Measurements from ENCODE around the gene NUBPL.

Gene NUBPL, protein sequence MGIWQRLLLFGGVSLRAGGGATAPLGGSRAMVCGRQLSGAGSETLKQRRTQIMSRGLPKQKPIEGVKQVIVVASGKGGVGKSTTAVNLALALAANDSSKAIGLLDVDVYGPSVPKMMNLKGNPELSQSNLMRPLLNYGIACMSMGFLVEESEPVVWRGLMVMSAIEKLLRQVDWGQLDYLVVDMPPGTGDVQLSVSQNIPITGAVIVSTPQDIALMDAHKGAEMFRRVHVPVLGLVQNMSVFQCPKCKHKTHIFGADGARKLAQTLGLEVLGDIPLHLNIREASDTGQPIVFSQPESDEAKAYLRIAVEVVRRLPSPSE

DNA sequence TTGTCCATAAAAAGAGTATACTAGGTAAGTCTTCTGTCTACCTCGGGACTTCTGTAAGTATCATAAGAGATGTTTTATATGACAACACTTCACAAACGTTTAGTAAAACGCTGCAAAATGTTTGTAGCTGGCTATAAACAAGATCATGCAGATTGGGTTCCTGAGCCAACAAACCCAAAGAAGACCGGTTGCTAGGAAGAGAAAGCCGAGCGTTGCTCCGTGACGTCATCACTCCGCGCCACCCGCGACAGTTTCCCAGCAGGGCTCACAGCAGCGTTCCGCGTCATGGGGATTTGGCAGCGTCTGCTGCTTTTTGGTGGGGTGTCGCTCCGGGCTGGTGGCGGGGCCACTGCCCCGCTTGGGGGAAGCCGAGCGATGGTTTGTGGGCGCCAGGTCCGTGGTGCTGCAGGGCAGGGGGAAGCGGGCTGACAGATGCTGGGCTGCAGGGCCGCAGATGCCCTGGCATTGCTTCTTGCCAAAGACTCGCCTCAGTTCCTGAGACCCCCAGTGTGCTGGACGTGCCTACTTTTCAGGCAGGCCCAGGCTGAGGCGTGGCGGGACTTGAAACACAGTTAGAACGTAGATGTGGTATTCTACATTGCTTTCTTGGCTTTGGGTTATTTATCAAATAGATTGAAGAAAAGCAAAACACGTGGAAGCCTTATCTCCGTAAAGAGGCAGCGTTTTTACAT is at the start of gene NUBPL:
TSS of gene NUBPL (plus strand) at position 250 of the 692 bp plus-strand sequence. CDS start at position 286, 36 bp downstream.
- Mint-ChIP-seq H3K36me3 (ENCODE audit: low read depth) (no peaks in the 10 kb centered on the region), H3K27me3 (ENCODE audit: low read depth) (no peaks in the 10 kb centered on the region), H3K27ac (peak within 1 kb of the TSS; percentile 96 to 98 (median 97)), H3K4me1 (peaks cover 23% of the 10 kb centered on the region), H3K4me3 (peak within 1 kb of the TSS; percentile 91 to 99 (median 98)), H3K9me3 (peaks cover 5% of the 10 kb centered on the region)
- TF ChIP-seq, protein P1, sequence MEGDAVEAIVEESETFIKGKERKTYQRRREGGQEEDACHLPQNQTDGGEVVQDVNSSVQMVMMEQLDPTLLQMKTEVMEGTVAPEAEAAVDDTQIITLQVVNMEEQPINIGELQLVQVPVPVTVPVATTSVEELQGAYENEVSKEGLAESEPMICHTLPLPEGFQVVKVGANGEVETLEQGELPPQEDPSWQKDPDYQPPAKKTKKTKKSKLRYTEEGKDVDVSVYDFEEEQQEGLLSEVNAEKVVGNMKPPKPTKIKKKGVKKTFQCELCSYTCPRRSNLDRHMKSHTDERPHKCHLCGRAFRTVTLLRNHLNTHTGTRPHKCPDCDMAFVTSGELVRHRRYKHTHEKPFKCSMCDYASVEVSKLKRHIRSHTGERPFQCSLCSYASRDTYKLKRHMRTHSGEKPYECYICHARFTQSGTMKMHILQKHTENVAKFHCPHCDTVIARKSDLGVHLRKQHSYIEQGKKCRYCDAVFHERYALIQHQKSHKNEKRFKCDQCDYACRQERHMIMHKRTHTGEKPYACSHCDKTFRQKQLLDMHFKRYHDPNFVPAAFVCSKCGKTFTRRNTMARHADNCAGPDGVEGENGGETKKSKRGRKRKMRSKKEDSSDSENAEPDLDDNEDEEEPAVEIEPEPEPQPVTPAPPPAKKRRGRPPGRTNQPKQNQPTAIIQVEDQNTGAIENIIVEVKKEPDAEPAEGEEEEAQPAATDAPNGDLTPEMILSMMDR (IDR thresholded peaks at IDR 0.05; ENCODE audit: unreplicated experiment in 3 of 3): no peak

DNA sequence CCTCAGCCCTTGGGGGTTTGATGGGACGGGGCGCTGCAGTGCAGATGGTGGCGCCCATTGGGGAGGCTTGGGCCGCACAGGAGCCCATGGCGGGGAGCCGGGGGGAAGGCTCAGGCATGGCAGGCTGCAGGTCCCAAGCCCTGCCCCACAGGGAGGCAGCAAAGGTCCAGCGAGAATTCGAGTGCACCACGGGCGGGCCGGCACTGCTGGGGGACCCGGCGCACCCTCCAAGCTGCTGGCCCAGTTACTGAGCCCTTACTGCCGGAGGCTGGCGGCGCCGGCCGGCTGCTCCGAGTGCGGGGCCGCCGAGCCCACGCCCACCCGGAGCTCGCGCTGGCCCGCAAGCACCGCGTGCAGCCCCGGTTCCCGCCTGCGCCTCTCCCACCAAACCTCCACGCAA is 34.1 kb upstream of the NUBPL start:
- peaks cover 3% of the 10 kb centered on the region for H3K9me3 Mint-ChIP-seq
- TF ChIP-seq, protein P1 (IDR thresholded peaks at IDR 0.05; ENCODE audit: unreplicated experiment in 3 of 3): no peak
- H3K27me3 Mint-ChIP-seq (ENCODE audit: low read depth): peaks cover 5% of the 10 kb centered on the region
- no peak overlapping the region for H3K27ac Mint-ChIP-seq
- H3K36me3 Mint-ChIP-seq (ENCODE audit: low read depth): no peaks in the 10 kb centered on the region
- no peaks in the 10 kb centered on the region for H3K4me1 Mint-ChIP-seq
- H3K4me3 Mint-ChIP-seq: no peak overlapping the region

DNA sequence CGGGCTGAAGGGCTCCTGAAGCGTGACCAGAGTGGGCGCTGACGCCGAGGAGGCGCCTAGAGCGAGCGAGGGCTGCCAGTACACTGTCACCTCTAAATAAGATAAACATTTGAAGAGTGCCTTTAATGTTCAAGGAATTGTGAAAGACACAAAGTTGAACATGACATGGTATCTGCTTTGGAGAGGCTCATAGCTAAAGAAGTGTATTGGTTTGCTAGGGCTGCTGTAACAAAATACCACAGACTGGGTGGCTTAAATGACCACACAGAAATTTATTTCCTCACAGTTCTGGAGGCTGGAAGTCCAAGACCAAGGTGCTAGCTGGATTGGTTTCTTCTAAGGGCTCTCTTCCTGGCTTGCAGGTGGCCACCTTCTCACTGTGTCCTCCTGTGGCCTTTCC is 33.7 kb upstream of the NUBPL start:
- TF ChIP-seq, protein P1 (IDR thresholded peaks at IDR 0.05; ENCODE audit: unreplicated experiment in 3 of 3): no peak
- no peak overlapping the region for H3K27ac Mint-ChIP-seq
- H3K27me3 Mint-ChIP-seq (ENCODE audit: low read depth): peaks cover 5% of the 10 kb centered on the region
- no peaks in the 10 kb centered on the region for H3K4me1 Mint-ChIP-seq
- H3K36me3 Mint-ChIP-seq (ENCODE audit: low read depth): no peaks in the 10 kb centered on the region
- H3K9me3 Mint-ChIP-seq: peaks cover 3% of the 10 kb centered on the region
- no peak overlapping the region for H3K4me3 Mint-ChIP-seq

DNA sequence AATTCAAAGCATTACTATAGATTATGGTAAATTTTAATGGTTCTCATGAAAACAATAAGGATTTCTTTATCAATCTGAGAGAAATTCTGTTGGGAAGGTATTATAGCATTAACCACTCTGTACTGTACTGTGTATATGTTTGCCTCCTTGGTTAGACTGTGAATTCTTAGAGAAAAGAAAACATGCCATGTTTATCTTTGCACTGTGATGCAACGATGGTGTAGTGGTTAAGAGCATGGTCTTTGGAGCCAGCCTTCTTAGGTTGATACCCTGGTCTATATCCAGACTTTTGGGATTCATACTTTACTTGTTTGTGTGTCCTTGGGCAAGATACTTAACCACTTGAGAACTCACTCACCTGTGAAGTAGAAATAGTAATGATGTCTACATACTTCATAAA is 32.2 kb upstream of the NUBPL start:
- Mint-ChIP-seq H3K9me3 (peaks cover 3% of the 10 kb centered on the region), H3K27ac (no peak overlapping the region), H3K36me3 (ENCODE audit: low read depth) (no peaks in the 10 kb centered on the region), H3K4me3 (no peak overlapping the region), H3K4me1 (no peaks in the 10 kb centered on the region), H3K27me3 (ENCODE audit: low read depth) (peaks cover 5% of the 10 kb centered on the region)
- TF ChIP-seq, protein P1 (IDR thresholded peaks at IDR 0.05; ENCODE audit: unreplicated experiment in 3 of 3): no peak

DNA sequence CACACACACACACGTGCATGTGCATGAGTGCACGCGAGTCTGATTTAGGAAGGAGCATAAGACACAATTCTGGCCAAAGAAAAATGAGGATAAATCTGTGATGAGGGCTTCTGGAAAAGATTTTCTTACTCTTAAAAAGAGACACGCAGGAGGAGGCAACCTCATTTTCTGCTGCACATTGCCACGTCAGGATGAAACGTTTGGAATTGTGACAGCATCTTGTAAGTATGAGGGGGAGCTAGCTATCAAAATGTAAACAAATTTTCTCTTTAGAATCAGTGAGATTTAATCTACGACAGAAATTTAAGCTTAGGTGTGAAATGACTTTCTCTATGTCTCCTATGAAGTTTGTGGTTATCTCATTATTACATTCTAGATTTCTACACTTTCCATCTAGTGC is 31.1 kb upstream of the NUBPL start:
- no peak overlapping the region for H3K27ac Mint-ChIP-seq
- TF ChIP-seq, protein P1 (IDR thresholded peaks at IDR 0.05; ENCODE audit: unreplicated experiment in 3 of 3): no peak
- H3K4me3 Mint-ChIP-seq: no peak overlapping the region
- no peaks in the 10 kb centered on the region for H3K36me3 Mint-ChIP-seq (ENCODE audit: low read depth)
- H3K9me3 Mint-ChIP-seq: no peaks in the 10 kb centered on the region
- H3K27me3 Mint-ChIP-seq (ENCODE audit: low read depth): peaks cover 5% of the 10 kb centered on the region
- no peaks in the 10 kb centered on the region for H3K4me1 Mint-ChIP-seq
